C4-2B (cell line): ENCODE data around the gene PTDSS2.

Experiments used
- H3K27ac ChIP-seq: fragments of 450-650 bp; 2 replicates; pipeline ENCODE4 v1.5.1; 2017
- ZFX ChIP-seq: fragments of 450-650 bp; IDR thresholded peaks from 2 replicates; pipeline ENCODE4 v1.6.1; 2017
- TF ChIP-seq, protein P1 (sequence below): fragments of 450-650 bp; conservative IDR thresholded peaks from 2 replicates; pipeline ENCODE4 v1.5.1; 2017; ENCODE audit warnings: mild to moderate bottlenecking

Gene PTDSS2

DNA sequence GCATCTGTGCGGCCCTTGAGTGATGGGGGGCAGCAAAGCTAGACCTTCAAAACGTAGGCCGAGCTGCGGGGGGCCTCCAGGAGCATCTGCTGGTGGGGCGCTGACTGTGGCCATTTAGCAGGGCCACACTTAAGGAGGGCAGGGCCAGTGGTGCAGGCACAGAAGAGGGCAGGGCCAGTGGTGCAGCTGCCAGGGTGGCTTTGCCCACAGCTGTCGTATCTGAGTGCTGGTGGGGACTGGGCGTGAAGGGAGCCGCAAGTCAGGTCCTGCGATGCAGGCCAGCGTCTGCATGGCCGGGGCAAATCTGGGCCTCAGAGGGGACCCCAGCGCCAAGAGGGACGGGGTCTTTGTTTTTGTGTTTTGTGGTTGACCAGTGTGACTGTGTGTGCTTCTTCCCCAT is 29.2 kb downstream of the PTDSS2 start:
- no peak for TF ChIP-seq ZFX
- TF ChIP-seq, protein P1, sequence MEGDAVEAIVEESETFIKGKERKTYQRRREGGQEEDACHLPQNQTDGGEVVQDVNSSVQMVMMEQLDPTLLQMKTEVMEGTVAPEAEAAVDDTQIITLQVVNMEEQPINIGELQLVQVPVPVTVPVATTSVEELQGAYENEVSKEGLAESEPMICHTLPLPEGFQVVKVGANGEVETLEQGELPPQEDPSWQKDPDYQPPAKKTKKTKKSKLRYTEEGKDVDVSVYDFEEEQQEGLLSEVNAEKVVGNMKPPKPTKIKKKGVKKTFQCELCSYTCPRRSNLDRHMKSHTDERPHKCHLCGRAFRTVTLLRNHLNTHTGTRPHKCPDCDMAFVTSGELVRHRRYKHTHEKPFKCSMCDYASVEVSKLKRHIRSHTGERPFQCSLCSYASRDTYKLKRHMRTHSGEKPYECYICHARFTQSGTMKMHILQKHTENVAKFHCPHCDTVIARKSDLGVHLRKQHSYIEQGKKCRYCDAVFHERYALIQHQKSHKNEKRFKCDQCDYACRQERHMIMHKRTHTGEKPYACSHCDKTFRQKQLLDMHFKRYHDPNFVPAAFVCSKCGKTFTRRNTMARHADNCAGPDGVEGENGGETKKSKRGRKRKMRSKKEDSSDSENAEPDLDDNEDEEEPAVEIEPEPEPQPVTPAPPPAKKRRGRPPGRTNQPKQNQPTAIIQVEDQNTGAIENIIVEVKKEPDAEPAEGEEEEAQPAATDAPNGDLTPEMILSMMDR = no peak
- no peak overlapping the region for H3K27ac ChIP-seq

DNA sequence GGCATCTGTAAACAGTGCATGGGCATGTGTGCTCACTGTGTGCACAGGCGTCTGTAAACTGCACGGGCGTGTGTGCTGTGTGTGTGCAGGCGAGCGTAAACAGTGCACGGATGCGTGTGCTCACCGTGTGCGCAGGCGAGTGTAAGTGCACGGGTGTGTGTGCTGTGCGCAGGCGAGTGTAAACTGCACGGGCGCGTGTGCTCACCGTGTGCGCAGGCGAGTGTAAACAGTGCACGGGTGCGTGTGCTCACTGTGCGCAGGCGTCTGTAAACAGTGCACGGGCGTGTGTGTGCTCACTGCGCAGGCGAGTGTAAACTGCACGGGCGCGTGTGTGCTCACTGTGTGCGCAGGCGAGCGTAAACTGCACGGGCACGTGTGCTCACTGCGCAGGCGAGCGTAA is 34.5 kb downstream of the PTDSS2 start:
- no peak overlapping the region for H3K27ac ChIP-seq
- TF ChIP-seq ZFX = no peak
- TF ChIP-seq, protein P1 = no peak

DNA sequence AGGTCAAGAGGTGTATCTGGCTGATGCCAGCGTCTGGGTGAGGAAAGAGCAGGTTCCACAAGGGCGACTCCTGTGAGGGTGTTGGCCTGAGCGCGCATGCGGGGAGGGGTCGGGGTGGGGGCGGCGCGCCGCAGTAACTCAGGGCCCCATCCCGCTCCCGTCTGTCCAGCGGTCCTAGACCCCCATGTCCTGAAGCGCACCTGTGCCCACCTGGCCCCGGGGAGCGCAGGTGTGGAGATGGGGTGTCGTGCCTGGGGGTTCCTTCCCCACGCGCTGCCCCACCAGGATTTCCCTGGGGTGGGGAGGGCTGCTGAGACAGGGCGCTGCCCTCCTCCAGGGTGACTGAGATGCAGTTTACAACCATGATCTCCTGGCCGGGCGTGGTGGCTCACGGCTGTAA is 36.1 kb downstream of the PTDSS2 start:
- H3K27ac ChIP-seq = no peak overlapping the region
- TF ChIP-seq ZFX = no peak
- TF ChIP-seq, protein P1 = no peak

- H3K27ac ChIP-seq = no peak overlapping the region
- TF ChIP-seq, protein P1 = no peak
- no peak for TF ChIP-seq ZFX
Measured at GRCh38 chr11:487571-488021, 37.5 kb downstream of the PTDSS2 start.

DNA sequence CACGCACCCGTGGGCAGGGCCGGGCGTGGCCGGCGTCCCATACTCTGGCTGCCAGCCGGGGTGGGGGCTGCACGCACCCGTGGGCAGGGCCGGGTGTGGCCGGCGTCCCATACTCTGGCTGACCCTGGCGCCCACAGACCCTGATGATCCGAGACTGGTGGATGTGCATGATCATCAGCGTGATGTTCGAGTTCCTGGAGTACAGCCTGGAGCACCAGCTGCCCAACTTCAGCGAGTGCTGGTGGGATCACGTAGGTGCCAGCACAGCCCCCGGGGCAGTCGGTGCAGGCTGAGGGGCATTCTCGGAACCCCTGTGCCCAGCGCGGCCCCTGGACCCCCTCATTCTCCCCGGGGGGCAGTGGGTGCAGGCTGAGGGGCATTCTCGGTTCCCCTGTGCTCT is 38.0 kb downstream of the PTDSS2 start:
- no peak overlapping the region for H3K27ac ChIP-seq
- TF ChIP-seq, protein P1 = no peak
- no peak for TF ChIP-seq ZFX

DNA sequence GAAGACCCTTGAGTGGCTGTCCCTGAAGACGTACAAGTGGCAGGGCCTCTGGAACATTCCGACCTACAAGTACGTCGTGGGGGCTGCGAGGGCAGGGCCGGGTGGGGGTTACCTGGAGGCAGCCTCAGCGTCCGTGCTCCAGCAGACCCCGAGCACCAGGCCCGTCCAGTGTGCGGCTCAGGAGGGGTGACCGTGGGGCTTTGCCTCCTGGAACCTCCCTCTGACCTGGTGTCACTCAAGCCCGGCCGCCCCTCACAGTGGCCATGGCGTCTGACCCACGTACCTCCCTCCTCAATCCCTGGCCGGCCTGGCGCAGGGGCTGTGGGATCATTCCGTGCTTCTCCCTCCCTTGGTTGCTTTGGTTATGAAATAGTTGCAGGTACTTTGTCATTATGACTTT is 38.5 kb downstream of the PTDSS2 start:
- TF ChIP-seq, protein P1 = no peak
- no peak for TF ChIP-seq ZFX
- H3K27ac ChIP-seq = no peak overlapping the region

- no peak overlapping the region for H3K27ac ChIP-seq
Measured at GRCh38 chr11:488992-489391, 38.9 kb downstream of the PTDSS2 start.

More at GRCh38 chr11:488992-489391, 38.9 kb downstream of the PTDSS2 start:
- TF ChIP-seq, protein P1 = no peak
- TF ChIP-seq ZFX = no peak
